ENCODE data around the gene CNOT8. TPM values are rescaled to one million over a fixed set of nuclear protein-coding genes. Genes with fewer than 3 reads are reported as not detected.

Gene CNOT8
- total RNA-seq, 1 experiment from 2014 or later, result 45.6 TPM

- Histone ChIP-seq H4K5ac (ENCODE audit: insufficient read length, low read depth, low read length) (no peak overlapping the region), H2BK15ac (ENCODE audit: low read depth, low read length) (no peak overlapping the region), H4K8ac (replicated peaks; ENCODE audit: insufficient read length, low read depth, low read length) (no peak overlapping the region), H3K23ac (ENCODE audit: insufficient read length, low read depth, low read length) (no peak overlapping the region), H2BK120ac (ENCODE audit: low read depth, low read length, poor library complexity, severe bottlenecking) (no peak overlapping the region), H3K14ac (ENCODE audit: insufficient read depth, low read length) (no peak overlapping the region), H3T11ph (ENCODE audit: low read length) (no peak overlapping the region), H2BK12ac (ENCODE audit: insufficient read length, low read depth, low read length) (no peak overlapping the region), H3K9ac (ENCODE audit: extremely low read depth, insufficient read length, low read length) (no peak overlapping the region), H3K23me2 (ENCODE audit: insufficient read length, low read depth, low read length, poor library complexity, severe bottlenecking) (no peaks in the 10 kb centered on the region), H4K91ac (ENCODE audit: insufficient read length, low read depth, low read length) (no peak overlapping the region), H3K27me3 (ENCODE audit: insufficient read depth, low read length) (no peaks in the 10 kb centered on the region), H3K56ac (ENCODE audit: insufficient read length, low read depth, low read length) (no peak overlapping the region), H3K4me2 (ENCODE audit: insufficient read depth, insufficient read length, low read length) (no peak overlapping the region), H3K18ac (ENCODE audit: insufficient read length, low read depth, low read length) (no peak overlapping the region), H2BK5ac (ENCODE audit: insufficient read length, low read length) (no peak overlapping the region), H3K27ac (ENCODE audit: insufficient read length, low read depth, low read length) (no peak overlapping the region), H2AFZ (ENCODE audit: low read length) (no peak overlapping the region), H3K79me2 (ENCODE audit: insufficient read depth, low read length) (no peaks in the 10 kb centered on the region), H2BK20ac (ENCODE audit: low read depth, low read length, poor library complexity, severe bottlenecking) (no peak overlapping the region), H4K20me1 (ENCODE audit: control insufficient read depth, insufficient read depth, insufficient read length) (no peaks in the 10 kb centered on the region), H2AK5ac (ENCODE audit: insufficient read length, low read length) (no peak overlapping the region), H3K79me1 (ENCODE audit: insufficient read depth, low read depth, low read length, poor library complexity, severe bottlenecking) (no peaks in the 10 kb centered on the region), H3K4me1 (ENCODE audit: insufficient read depth, low read length) (no peaks in the 10 kb centered on the region), H3K4ac (ENCODE audit: low read depth, low read length) (no peak overlapping the region), H3K9me3 (ENCODE audit: control insufficient read depth, low read depth, low read length) (no peaks in the 10 kb centered on the region)
- peaks cover 58 to 91% (median 90%) of the 10 kb centered on the region in 3 experiments; a peak in 6 of 7 replicates for H3K36me3 Mint-ChIP-seq (ENCODE audit: insufficient read depth in 1 of 3, low read depth in 3 of 3)
- no CpG with 5 or more reads among the region's 7 CpGs for WGBS (ENCODE audit: extremely low coverage, insufficient read length, low lambda C conversion rate)
- H3K27ac Mint-ChIP-seq, result peak overlapping the region in 1 of 3 experiments; percentile 89; a peak in 2 of 7 replicates
- H3K4me1 Mint-ChIP-seq, result peaks cover 0 to 1% of the 10 kb centered on the region in 2 experiments; a peak in 3 of 4 replicates
- H3K4me3 Mint-ChIP-seq, result no peak overlapping the region
- no peak for DNase-seq
- no peak for TF ChIP-seq CTCF (conservative IDR thresholded peaks at IDR 0.05)
- H3K27me3 Mint-ChIP-seq (ENCODE audit: low read depth), result peaks cover 2% of the 10 kb centered on the region; the same call in 1 of the 2 replicates
- H3K9me3 Mint-ChIP-seq, result no peaks in the 10 kb centered on the region
Observed at GRCh38 chr5:154811239-154811638, 47.2 kb upstream of the CNOT8 start.
